ENCODE data around the gene ROR1. TPM values are rescaled to one million over a fixed set of nuclear protein-coding genes. Genes with fewer than 3 reads are reported as not detected.

Gene ROR1
- total RNA-seq, 1 donor from 2014 or later = 131 TPM

- no peak for TF ChIP-seq CTCF (IDR thresholded peaks at IDR 0.05)
- H3K4me1 Mint-ChIP-seq (ENCODE audit: low read depth) = peaks cover 88% of the 10 kb centered on the region
- no peaks in the 10 kb centered on the region for H3K9me3 Mint-ChIP-seq (ENCODE audit: low read depth)
- H3K27ac Mint-ChIP-seq (ENCODE audit: unreplicated experiment) = no peak overlapping the region
- DNase-seq (ENCODE audit: low spot score) = no peak
- H3K27me3 Mint-ChIP-seq (ENCODE audit: low read depth) = no peaks in the 10 kb centered on the region
- H3K4me3 Mint-ChIP-seq (ENCODE audit: unreplicated experiment) = no peak overlapping the region
- H3K36me3 Mint-ChIP-seq (ENCODE audit: low read depth) = no peaks in the 10 kb centered on the region
Measured at GRCh38 chr1:63836374-63836773, 62.6 kb downstream of the ROR1 start.

- H3K27me3 Mint-ChIP-seq (ENCODE audit: low read depth) = no peaks in the 10 kb centered on the region
- no peak for TF ChIP-seq CTCF (IDR thresholded peaks at IDR 0.05)
- H3K4me1 Mint-ChIP-seq (ENCODE audit: low read depth) = peaks cover 90% of the 10 kb centered on the region
- DNase-seq (ENCODE audit: low spot score) = no peak
- H3K36me3 Mint-ChIP-seq (ENCODE audit: low read depth) = no peaks in the 10 kb centered on the region
- peak overlapping the region; percentile 38 for H3K27ac Mint-ChIP-seq (ENCODE audit: unreplicated experiment)
- no peaks in the 10 kb centered on the region for H3K9me3 Mint-ChIP-seq (ENCODE audit: low read depth)
- H3K4me3 Mint-ChIP-seq (ENCODE audit: unreplicated experiment) = no peak overlapping the region
Measured at GRCh38 chr1:63836830-63837229, 63.0 kb downstream of the ROR1 start.

GRCh38 chr1:63843010-63843409 is 69.2 kb downstream of the ROR1 start:
- H3K4me3 Mint-ChIP-seq (ENCODE audit: unreplicated experiment) = no peak overlapping the region
- H3K27me3 Mint-ChIP-seq (ENCODE audit: low read depth) = no peaks in the 10 kb centered on the region
- no peak for TF ChIP-seq CTCF (IDR thresholded peaks at IDR 0.05)
- peak overlapping the region; percentile 68 for H3K27ac Mint-ChIP-seq (ENCODE audit: unreplicated experiment)
- no peaks in the 10 kb centered on the region for H3K9me3 Mint-ChIP-seq (ENCODE audit: low read depth)
- DNase-seq (ENCODE audit: low spot score) = no peak
- H3K4me1 Mint-ChIP-seq (ENCODE audit: low read depth) = peaks cover 90% of the 10 kb centered on the region
- H3K36me3 Mint-ChIP-seq (ENCODE audit: low read depth) = peaks cover 2% of the 10 kb centered on the region

GRCh38 chr1:63843884-63844283 is 70.1 kb downstream of the ROR1 start:
- H3K36me3 Mint-ChIP-seq (ENCODE audit: low read depth) = peaks cover 2% of the 10 kb centered on the region
- H3K27me3 Mint-ChIP-seq (ENCODE audit: low read depth) = no peaks in the 10 kb centered on the region
- peaks cover 93% of the 10 kb centered on the region for H3K4me1 Mint-ChIP-seq (ENCODE audit: low read depth)
- no peak for DNase-seq (ENCODE audit: low spot score)
- no peak for TF ChIP-seq CTCF (IDR thresholded peaks at IDR 0.05)
- no peak overlapping the region for H3K27ac Mint-ChIP-seq (ENCODE audit: unreplicated experiment)
- no peaks in the 10 kb centered on the region for H3K9me3 Mint-ChIP-seq (ENCODE audit: low read depth)
- H3K4me3 Mint-ChIP-seq (ENCODE audit: unreplicated experiment) = no peak overlapping the region

GRCh38 chr1:63845346-63845745 is 71.5 kb downstream of the ROR1 start:
- no peak for TF ChIP-seq CTCF (IDR thresholded peaks at IDR 0.05)

More at GRCh38 chr1:63845346-63845745, 71.5 kb downstream of the ROR1 start:
- DNase-seq (ENCODE audit: low spot score) = no peak
- Mint-ChIP-seq H3K27ac (ENCODE audit: unreplicated experiment) (no peak overlapping the region), H3K36me3 (ENCODE audit: low read depth) (peaks cover 2% of the 10 kb centered on the region), H3K4me3 (ENCODE audit: unreplicated experiment) (no peak overlapping the region), H3K9me3 (ENCODE audit: low read depth) (no peaks in the 10 kb centered on the region), H3K4me1 (ENCODE audit: low read depth) (peaks cover 94% of the 10 kb centered on the region), H3K27me3 (ENCODE audit: low read depth) (no peaks in the 10 kb centered on the region)
